ENCODE measurements around the gene SPATS1.

DNA sequence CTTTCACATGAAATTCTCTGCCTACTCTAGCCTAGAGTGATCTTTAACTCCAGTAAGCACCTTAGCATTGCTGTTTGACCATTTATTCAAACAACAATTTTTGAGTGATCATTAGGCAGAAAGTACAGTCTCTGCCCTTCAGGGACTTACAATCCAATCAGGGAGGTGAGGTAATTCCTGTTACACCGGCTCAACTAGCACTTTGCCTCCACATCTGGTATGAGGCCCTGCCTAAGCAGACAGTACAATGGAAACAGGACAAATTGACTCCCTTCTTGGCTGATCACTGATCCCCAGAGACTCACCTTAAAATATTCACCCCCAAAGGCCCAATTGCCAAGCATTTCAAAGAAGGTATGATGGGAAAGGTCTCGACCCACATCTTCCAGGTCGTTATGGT is 30.7 kb upstream of the SPATS1 start:
- TF ChIP-seq POLR2A (IDR thresholded peaks at IDR 0.05) (no peak), EP300 (IDR thresholded peaks at IDR 0.05) (no peak)

All from ovary (tissue), 1 donor.